Endothelial cell (in vitro differentiated cells): Measurements from ENCODE around the gene SLC38A10. TPM values are rescaled to one million over a fixed set of nuclear protein-coding genes. Genes with fewer than 3 reads are reported as not detected.
A peak's percentile ranks its signal among the peaks of the same experiment; 100 is the strongest.

Experiments used
- DNase-seq: peaks from one replicate; pipeline ENCODE4 v3.0.0; 2021; ENCODE audit warnings: low spot score
- H3K27ac Mint-ChIP-seq: one replicate; pipeline ENCODE4 v1.8.0; 2021; ENCODE audit warnings: mixed read lengths, inconsistent platforms; ENCODE audit not compliant: unreplicated experiment
- H3K27me3 Mint-ChIP-seq: one replicate; pipeline ENCODE4 v1.8.0; 2021; ENCODE audit warnings: mild to moderate bottlenecking, moderate library complexity, mixed read lengths, inconsistent platforms; ENCODE audit not compliant: unreplicated experiment
- H3K36me3 Mint-ChIP-seq: one replicate; pipeline ENCODE4 v1.8.0; 2021; ENCODE audit warnings: mild to moderate bottlenecking, low read depth, mixed read lengths, inconsistent platforms; ENCODE audit not compliant: unreplicated experiment
- H3K4me1 Mint-ChIP-seq: one replicate; pipeline ENCODE4 v1.8.0; 2021; ENCODE audit warnings: mild to moderate bottlenecking, mixed read lengths, inconsistent platforms; ENCODE audit not compliant: unreplicated experiment
- H3K4me3 Mint-ChIP-seq: one replicate; pipeline ENCODE4 v1.8.0; 2021; ENCODE audit warnings: mild to moderate bottlenecking, mixed read lengths, inconsistent platforms; ENCODE audit not compliant: unreplicated experiment
- H3K9me3 Mint-ChIP-seq: one replicate; pipeline ENCODE4 v1.8.0; 2021; ENCODE audit warnings: mixed read lengths, inconsistent platforms; ENCODE audit not compliant: unreplicated experiment
- CTCF ChIP-seq: fragments of 200-600 bp; sonication (generic); IDR thresholded peaks from one replicate; pipeline ENCODE4 v1.5.0; 2021; ENCODE audit warnings: antibody characterized with exemption; ENCODE audit not compliant: unreplicated experiment
- total RNA-seq: library from RNA; stranded (reverse); fragmentation: NEBNext Ultra II Directional; extraction: Animal tissue kit (Norgen Biotek cat#: 25700); gene quantifications from one replicate; pipeline ENCODE4 v1.2.1, GENCODE V29; 2021; ENCODE audit not compliant: unreplicated experiment

The SLC38A10 gene
- total RNA-seq, 1 donor from 2014 or later: 57.2 TPM

- Mint-ChIP-seq H3K36me3 (peaks cover 8% of the 10 kb centered on the region), H3K4me3 (peak overlapping the region; percentile 30), H3K9me3 (no peaks in the 10 kb centered on the region), H3K27ac (no peak overlapping the region), H3K4me1 (peaks cover 6% of the 10 kb centered on the region), H3K27me3 (peaks cover 8% of the 10 kb centered on the region)
- DNase-seq: peak; percentile 61
- peak; percentile 86 for TF ChIP-seq CTCF
Measured at GRCh38 chr17:81253358-81254131, 41.6 kb downstream of the SLC38A10 start.

DNA sequence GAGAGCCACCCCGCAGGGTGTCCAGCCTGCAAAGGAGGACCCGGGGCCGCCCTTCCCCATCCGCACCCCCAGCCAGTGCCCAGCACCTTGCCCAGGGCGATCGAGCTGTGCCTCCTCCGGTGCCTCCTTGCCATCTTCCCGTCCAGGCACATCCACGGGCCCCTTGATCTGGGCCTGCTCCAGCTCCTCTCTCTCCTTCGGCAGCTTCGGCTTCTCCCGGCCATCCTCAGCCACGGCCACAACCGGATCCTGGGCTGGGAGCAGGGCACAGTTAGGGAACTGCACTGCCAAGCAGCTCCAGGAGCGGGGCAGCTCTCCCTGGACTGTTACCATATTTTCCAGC is 42.1 kb downstream of the SLC38A10 start:
- H3K27ac Mint-ChIP-seq: no peak overlapping the region
- peaks cover 14% of the 10 kb centered on the region for H3K36me3 Mint-ChIP-seq
- peaks cover 6% of the 10 kb centered on the region for H3K4me1 Mint-ChIP-seq
- TF ChIP-seq CTCF: no peak
- H3K27me3 Mint-ChIP-seq: peaks cover 14% of the 10 kb centered on the region
- no peak for DNase-seq
- peak overlapping the region; percentile 30 for H3K4me3 Mint-ChIP-seq
- H3K9me3 Mint-ChIP-seq: no peaks in the 10 kb centered on the region

DNA sequence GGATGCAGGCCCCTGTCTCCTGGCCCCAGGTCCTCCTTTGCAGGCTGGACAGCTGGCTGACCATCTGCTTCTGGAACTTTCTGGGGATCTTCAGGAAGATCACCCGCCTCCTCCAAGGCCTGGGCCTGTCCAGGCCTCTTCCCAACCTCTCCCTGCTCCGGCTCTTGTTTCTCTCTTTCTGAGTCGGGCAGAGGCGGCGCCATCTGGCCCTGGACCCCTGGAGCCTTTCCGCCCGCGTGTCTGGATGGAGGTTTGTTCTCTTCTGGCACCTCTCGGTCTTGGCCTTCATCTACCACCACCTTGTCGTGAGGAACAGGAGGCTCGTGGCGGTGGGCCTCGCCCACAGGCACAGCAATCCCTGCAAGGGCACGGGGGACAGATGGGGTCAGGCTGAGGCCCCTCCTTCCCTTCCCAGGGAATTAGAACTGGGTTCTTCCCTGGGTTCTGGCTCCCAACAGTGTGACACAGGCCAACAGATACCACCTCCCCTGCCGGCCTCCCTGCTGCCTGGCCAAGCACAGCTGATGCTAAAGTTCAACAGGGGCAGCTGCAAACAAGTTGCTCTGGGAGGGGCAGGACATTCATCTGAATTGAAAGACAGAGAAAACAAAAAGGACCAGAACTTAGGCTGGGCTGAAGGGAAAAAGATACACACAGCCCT is 42.7 kb downstream of the SLC38A10 start:
- no peak for TF ChIP-seq CTCF
- H3K36me3 Mint-ChIP-seq: peaks cover 14% of the 10 kb centered on the region
- no peak for DNase-seq
- no peaks in the 10 kb centered on the region for H3K9me3 Mint-ChIP-seq
- H3K27ac Mint-ChIP-seq: no peak overlapping the region
- H3K27me3 Mint-ChIP-seq: peaks cover 14% of the 10 kb centered on the region
- peaks cover 6% of the 10 kb centered on the region for H3K4me1 Mint-ChIP-seq
- no peak overlapping the region for H3K4me3 Mint-ChIP-seq

- H3K27me3 Mint-ChIP-seq: peaks cover 10% of the 10 kb centered on the region
- H3K27ac Mint-ChIP-seq: no peak overlapping the region
- peaks cover 14% of the 10 kb centered on the region for H3K36me3 Mint-ChIP-seq
- no peak for TF ChIP-seq CTCF
- H3K4me3 Mint-ChIP-seq: no peak overlapping the region
- DNase-seq: no peak
- H3K9me3 Mint-ChIP-seq: no peaks in the 10 kb centered on the region
- H3K4me1 Mint-ChIP-seq: peaks cover 6% of the 10 kb centered on the region
Measured at GRCh38 chr17:81251709-81252301, 43.3 kb downstream of the SLC38A10 start.
